Measurements from ENCODE around the gene CEP170B.
A peak's percentile ranks its signal among the peaks of the same experiment; 100 is the strongest.
"Not testable (repeated sequence)": the region's sequence is repeated elsewhere in the genome, so short reads cannot be mapped to it uniquely, and the experiment has no call there.

Gene CEP170B

DNA sequence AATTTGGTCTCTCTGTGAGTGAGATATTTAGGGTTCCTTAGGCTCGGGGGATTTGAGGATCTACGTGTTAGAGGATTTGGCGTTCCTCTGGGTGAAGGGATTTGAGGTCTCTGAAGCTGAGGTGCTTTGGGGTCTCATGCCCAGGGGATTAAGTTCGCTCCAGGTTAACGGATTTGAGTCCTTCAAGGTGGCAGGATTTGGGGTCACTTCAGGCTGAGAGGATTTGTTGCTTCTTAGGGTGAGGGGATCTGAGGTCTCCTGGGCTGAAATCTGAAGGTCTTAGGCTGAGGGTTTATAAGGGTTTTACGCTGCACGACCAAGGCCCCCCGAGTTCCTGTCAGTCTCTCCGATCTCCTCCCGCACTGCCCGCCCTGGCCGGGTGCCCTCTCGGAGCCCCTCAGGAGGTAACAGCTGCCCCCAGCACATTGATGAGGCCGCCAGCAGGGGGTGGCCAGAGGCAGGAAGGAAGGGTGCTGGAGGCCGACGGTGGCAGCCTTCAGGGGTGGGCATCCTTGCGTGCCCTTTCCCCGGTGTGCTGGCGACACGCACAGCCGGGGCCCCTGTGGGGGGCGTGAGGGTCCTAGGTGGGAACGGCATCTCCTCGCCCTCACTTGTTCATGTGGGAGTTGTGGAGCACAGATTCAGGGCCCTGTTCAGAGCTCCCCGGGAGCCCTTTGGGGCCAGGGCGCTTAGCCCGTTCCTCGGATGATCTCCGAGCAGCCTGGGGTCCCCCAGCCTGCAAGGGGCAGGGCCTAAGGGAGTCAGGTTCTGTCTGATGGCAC is 14.3 kb downstream of the CEP170B start:
- no peak for DNase-seq (ENCODE audit: low spot score)

GRCh38 chr14:104879983-104880565 is 15.0 kb downstream of the CEP170B start:
- DNase-seq (ENCODE audit: low spot score) = no peak

GRCh38 chr14:104880584-104881210 is 15.6 kb downstream of the CEP170B start:
- no peak for DNase-seq (ENCODE audit: low spot score)

DNA sequence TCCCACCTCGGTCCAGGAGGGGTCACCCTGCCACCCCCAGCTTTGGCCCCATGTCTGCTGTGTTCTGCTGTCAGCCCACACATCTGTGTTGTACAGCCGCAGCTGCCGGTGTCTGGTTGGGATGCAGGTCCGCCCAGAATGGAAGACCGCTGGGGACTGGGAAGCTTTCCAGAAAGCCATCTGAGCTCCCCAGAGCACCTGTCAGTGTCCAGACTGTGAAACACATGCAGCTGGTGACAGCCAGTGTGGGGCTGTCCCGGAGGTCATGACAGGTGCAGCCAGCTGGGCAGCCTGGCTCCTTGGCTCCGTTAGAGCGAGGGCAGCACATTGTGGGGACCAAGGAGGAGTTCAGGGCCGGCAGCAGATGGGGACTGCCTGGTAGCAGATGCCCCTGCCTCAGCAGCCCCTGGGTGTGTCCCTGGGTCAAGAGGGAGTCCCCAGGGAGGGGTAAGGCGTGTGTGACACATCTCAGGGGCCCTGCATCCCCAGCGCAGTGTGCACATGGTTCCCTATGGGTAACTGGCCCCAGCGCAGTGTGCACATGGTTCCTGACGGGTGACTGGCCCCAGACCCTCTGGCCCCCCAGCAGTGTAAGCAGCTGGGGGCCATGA is 16.4 kb downstream of the CEP170B start:
- DNase-seq (ENCODE audit: low spot score) = no peak

DNA sequence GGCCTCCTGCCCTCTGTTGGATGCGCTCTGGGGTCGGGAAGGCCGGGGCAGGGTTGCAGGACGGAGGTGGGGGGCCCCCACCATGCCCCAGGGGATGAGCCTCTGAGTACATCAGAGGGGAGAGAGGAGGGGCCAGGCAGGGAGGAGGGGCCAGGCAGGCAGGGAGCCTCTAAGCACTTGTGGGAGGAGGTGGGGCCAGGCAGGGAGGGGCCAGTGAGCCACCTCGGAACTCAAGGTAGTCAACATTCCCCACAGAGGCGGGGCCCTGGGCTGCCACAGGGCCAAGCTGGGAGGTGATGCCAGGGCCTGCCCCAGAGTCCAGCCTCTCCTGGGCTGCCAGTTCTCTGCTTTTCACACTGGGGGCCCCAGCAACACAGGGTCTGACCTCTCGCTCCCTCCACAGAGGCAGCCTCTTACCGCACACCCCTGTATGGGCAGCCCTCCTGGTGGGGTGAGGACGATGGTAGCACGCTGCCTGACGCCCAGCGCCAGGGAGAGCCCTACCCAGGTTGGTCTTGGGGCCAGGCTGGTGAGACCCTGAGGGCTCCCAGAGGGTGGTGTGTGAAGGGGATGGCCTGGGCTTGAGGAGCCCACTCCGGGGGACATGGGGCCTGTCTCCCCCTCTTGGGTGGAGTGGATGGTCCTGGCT is 17.4 kb downstream of the CEP170B start:
- DNase-seq (ENCODE audit: low spot score) = peak; percentile 81

DNA sequence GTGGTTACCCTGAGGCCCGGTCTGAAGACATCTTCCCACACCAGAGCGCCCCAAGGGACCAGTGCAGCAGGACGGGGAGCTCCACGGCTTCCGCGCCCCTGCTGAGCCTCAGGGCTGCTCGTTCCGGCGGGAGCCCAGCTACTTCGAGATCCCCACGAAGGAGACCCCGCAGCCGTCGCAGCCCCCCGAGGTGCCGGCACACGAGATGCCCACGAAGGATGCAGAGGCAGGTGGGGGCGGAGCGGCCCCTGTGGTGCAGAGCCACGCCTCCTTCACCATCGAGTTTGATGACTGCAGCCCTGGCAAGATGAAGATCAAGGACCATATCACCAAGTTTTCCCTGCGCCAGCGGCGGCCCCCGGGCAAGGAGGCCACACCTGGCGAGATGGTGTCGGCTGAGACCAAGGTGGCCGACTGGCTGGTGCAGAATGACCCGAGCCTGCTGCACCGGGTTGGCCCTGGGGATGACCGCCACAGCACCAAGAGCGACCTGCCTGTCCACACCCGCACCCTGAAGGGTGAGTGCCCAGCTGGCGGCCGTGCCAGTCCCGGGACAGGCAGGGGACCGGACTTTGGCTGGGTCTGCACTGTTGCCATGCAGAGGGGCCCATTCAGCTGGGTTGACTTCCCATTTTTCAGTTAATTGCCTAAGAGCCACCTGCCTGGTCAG is 18.1 kb downstream of the CEP170B start:
- no peak for DNase-seq (ENCODE audit: low spot score)

DNA sequence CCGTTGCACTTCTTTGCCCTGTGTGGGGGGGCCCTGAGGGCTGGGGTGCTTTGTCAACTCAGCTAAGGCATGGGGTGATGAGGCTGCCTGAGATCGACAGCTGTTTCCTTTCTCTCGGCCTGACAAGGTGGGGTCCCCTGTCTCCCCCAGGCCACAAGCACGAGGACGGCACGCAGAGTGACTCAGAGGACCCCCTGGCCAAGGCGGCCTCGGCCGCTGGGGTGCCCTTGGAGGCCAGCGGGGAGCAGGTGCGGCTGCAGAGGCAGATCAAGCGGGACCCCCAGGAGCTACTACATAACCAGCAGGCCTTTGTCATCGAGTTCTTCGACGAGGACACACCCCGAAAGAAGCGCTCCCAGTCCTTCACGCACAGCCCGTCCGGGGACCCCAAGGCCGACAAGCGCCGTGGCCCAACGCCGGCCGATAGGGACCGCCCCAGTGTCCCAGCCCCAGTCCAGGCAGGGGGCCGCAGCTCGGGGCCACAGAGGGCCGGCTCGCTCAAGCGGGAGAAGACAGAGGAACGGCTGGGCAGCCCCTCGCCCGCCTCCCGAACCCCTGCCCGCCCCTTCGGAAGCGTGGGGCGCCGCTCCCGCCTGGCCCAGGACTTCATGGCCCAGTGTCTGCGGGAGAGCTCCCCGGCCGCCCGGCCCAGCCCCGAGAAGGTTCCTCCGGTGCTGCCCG is 18.8 kb downstream of the CEP170B start:
- no peak for DNase-seq (ENCODE audit: low spot score)

GRCh38 chr14:104884381-104884780 is 19.3 kb downstream of the CEP170B start:
- DNase-seq (ENCODE audit: low spot score) = not testable (repeated sequence)

DNA sequence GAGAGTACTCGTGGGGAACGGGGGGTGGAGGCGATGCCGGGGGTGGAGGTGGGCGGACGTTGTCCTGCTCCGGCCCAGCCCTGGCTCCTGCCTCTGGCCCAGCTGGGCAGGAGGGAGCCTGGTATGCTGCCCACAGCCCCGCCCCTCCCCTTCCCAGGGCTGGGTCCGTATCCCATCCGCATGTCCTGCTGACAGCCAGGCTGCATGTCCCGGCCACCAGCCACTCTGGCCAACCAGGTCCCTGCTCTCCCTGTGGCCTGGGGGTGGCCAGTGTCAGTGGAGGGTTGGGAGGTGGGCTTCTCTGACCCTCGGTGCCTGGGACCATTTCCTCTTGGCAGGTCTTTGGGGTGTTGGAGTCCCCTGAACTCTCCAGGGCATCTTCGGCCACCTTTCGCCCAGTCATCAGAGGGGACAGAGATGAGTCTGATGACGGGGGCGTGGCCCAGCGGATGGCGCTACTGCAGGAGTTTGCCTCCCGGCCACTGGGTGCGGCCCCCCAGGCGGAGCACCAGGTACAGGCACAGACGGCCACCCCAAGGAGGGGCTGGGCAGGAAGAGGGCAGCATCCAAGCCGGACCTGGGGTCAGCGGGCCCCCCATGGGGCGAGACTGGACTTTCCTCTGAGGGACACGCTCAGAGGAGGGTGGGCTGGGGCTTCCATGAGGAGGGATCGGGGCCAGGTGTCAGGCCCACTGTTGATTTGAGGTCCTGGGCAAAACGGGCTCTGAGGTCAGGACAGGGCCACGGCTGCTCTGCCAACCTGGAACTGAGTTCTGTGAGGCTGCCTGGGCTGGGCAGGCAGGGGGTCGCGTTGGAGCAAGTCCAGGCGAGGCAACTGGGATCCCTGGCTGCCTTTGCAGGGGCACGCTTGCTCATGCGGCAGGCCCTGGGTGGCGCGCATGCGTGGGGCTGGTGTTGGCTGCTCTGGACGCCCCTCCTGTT is 20.2 kb downstream of the CEP170B start:
- no peak for DNase-seq (ENCODE audit: low spot score)

DNA sequence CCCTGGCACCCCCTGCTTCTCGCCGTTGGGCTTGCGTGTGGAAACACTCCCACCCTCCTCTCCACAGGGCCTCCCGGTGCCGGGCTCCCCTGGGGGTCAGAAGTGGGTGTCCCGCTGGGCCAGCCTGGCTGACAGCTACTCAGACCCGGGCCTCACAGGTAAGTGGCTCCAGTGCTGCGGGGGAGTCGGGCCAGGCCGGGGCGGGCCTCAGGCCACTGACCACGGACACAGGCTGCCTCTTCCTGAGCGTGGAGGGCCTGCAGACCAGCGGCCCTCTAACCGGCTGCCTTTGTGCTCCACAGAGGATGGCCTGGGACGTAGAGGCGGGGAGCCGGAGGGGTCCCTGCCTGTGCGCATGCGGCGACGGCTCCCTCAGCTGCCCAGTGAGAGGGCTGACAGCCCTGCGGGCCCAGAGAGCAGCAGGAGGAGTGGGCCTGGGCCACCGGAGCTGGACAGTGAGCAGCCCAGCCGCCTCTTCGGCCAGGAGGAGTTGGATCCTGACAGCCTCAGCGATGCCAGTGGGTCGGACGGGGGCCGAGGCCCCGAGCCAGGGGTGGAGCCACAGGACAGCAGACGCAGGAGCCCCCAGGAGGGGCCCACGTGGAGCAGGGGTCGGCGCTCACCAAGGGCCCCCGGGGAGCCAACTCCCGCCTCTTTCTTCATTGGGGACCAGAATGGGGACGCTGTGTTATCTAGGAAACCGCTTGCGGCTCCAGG is 21.1 kb downstream of the CEP170B start:
- DNase-seq (ENCODE audit: low spot score) = no peak

DNA sequence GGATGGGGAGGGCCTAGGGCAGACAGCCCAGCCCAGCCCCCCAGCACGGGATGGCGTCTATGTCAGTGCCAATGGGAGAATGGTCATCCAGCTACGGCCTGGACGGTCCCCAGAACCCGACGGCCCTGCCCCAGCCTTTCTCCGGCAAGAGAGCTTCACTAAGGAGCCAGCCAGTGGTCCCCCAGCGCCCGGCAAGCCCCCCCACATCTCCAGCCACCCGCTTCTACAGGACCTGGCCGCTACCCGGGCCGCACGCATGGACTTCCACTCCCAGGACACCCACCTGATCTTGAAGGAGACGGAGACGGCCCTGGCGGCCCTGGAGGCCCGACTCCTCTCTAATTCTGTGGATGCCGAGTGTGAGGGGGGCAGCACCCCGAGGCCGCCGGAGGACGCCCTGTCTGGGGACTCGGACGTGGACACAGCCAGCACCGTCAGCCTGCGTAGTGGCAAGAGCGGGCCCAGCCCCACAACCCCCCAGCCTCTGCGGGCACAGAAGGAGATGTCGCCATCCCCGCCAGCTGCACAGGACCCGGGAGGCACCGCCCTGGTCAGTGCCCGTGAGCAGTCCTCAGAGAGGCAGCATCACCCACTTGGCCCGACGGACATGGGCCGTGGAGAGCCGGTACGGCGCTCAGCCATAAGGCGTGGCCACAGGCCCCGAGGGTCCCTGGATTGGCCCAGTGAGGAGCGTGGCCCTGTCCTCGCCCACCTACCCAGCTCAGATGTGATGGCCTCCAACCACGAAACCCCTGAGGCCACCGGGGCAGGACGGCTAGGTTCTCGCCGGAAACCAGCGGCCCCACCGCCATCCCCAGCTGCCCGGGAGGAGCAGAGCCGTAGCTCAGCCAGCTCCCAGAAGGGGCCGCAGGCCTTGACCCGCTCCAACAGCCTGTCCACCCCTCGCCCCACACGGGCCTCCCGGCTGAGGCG is 21.9 kb downstream of the CEP170B start:
- DNase-seq (ENCODE audit: low spot score) = no peak

- DNase-seq (ENCODE audit: low spot score) = no peak
These were observed 22.8 kb downstream of the CEP170B start for GRCh38 chr14:104887623-104888488.

GRCh38 chr14:104888489-104889374 is 23.7 kb downstream of the CEP170B start:
- DNase-seq (ENCODE audit: low spot score) = no peak

- DNase-seq (ENCODE audit: low spot score) = no peak
These were observed 24.3 kb downstream of the CEP170B start for GRCh38 chr14:104889375-104889757.

- DNase-seq (ENCODE audit: low spot score) = not testable (repeated sequence)
These were observed 25.2 kb downstream of the CEP170B start for GRCh38 chr14:104890292-104890691.

DNA sequence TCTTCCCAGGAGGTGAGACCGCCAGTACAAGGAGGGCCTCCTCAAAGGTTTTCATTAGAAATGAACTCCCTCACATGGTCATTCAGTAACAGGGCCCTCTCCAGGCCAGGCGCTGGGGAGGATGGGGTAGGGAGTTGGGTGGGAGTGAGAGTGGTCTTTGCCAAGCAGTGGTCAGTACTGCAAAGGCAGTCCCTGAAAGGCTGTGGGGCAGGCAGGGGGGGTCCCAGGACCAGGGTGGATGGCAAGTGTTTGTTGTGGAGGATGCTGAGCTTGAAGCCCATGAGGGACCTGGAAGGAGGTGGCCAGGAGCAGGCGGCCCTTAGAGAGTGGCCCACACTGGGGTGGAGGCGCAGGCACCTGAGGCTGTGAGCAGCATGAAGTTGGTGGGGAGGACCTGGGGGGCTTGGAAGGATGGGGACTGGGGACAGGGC is 26.1 kb downstream of the CEP170B start:
- no peak for DNase-seq (ENCODE audit: low spot score)
